Stimulated activated naive CD8-positive, alpha-beta T cell treated with anti-CD3 and anti-CD28 coated beads, Interleukin-15, Interleukin-2, amounts not matched to agents 100 U/mL and 50 U/mL, for 24 hours (primary cell): ENCODE data around the gene PRPF31.

ENCODE experiments used
- ATAC-seq: fragments of 150-1000 bp; cut with Tn5 transposase; one replicate; pipeline ENCODE4 v1.10.0; 2021
- DNase-seq: peaks from one replicate; pipeline ENCODE4 v3.0.0; 2021

The PRPF31 gene

DNA sequence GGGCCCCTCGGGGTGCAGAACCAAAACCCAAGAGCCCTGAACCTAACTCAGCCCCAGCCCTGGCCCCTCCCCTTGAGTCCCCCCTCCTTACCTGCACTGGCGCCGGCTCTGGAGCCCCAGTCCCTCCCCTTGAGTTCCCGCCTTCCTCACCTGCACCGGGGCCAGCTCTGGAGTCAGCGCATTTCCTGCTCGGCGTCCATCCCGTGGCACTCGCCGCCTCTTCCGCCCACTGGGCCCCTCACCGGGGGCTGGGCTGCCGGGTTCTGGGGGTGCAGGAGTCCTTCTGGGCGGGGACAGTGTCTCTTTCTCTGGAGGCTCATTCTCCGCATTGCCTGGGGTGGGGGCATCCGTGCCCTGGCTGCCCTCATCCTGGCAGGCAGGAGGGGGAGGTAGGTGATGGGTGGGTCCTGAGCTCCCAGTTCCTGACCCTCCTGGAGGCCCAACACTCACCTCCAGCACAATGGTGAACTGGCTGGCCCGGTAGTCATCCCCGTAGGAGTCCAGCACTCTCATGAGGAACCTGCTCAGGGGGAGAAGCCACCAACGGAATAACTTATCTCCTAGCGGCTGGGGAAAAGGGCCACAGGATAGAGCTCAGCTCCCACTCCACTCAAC is 7.6 kb upstream of the PRPF31 start:
- ATAC-seq (no peak), DNase-seq (no peak)

DNA sequence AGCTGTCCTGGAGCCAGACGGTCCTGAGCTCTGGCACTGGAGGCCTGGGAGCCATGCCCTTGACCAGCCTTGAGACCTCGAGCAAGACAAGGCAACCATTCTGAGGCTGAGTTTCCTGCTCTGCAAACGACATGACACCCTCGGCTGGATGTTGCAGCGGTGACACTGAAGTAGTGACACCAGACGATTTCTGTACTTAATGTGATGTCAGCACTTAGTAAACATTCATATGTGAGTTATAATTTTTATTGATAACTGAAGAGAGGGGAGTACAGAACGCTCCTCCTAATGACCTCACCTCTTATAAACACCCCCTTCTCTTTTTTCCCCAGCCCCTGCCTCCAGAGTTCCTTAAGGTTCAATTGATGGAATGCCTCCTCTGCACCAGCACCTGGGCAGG is 7.1 kb upstream of the PRPF31 start:
- no peak for DNase-seq
- ATAC-seq, result no peak

DNA sequence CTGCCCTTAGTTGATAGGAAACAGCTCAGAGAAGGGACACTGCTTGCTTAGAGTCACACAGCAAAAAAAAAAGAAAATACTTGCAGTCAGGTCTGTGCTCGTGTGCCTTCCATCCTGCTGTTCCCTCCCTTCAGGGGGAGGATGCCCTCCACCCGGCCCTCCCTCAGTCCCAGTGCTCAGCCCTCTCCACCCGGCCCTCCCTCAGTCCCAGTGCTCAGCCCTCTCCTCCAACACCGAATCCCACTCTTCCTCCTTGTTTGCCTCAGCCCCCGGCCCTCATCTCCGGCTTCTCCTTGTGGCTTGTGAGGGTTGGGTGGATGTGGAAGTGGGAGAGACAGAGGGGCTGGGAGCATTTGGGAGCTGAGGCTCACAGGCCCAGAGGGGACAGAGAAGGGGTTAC is 5.9 kb upstream of the PRPF31 start:
- DNase-seq, result no peak

DNA sequence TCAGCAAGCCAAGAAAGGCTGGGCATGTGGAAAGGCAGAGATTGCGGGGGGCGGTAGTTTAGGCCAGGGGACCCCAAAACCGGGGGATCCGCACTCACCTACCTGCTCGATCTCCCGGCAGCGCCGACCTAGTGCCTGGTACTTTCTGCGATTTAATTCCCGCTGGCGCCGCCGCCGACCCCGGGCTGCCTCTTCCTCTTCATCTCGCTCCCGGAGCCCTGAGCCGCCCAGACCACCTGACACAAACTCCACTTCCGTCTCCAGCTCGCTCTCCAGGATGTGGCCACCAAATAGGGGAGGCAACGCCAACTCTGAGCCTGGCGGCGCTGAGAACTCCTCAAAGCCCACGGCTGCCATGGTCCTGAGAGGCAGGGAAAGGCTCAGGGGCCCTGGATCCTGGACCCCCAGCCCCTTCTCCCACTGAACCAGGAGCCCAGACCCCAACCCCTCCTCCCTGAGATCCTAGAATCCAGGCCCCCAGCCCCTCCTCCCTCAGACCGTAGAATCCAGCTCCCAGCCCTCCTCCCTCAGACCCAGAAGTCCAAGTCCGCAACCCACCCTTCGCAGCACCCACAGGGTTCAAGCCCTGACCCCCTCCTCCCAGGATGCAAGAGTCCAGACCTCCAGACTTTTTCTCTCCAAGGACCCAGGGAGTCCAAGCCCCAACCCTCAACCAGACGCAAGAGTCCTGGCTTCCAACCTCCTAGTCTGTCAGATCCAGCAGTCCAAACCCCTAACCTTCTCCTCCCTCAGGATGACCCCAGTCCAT is 1.0 kb upstream of the PRPF31 start:
- ATAC-seq (peak; percentile 47), DNase-seq (peak; percentile 62)

More for the DNA sequence above, 5.9 kb upstream of the PRPF31 start:
- ATAC-seq, result peak; percentile 64

DNA sequence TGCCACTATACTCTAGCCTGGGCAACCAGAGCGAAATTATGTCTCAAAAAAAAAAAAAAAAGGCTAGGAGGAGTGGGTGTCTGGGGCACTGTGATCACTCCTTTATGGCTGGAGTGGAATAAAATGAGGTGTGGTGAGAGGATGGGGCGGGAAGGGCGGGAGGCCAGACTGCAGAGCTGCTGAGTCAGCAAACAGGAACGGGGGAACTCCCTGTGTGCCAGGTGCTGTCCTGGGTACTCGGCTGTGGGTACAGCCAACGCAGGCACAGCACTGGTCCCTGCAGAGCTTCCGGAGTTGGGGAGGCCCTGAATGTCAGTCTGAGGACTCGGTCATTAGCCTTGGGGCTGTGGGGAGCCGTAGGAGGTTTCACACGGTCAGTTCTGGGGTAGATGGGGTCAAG is 5.7 kb downstream of the PRPF31 start:
- ATAC-seq (no peak), DNase-seq (no peak)

DNA sequence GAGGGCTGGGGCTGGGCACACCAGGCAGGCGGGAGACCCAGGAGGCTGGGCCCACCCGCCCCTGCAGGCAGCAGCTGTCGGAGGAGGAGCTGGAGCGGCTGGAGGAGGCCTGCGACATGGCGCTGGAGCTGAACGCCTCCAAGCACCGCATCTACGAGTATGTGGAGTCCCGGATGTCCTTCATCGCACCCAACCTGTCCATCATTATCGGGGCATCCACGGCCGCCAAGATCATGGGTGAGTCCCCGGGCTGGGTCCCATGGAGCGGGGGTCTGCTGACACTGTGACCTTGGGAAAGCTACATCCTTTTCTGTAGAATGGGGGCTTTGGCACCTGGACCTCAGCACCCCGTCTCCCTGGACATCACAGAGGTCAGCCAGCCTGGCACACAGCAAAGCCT is 8.1 kb downstream of the PRPF31 start:
- DNase-seq, result no peak
- no peak for ATAC-seq

DNA sequence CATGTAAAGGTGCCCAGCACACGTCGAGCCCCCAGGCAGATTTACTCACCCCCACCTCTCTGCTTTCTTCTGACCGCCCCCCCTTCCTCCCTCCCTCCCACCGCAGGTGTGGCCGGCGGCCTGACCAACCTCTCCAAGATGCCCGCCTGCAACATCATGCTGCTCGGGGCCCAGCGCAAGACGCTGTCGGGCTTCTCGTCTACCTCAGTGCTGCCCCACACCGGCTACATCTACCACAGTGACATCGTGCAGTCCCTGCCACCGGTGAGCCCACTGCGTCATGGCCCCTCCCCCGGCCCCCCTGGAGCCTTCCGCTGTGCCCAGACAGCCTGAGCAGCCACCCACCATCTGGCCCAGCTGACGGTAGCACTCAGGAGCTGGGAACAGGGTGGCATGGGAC is 8.8 kb downstream of the PRPF31 start:
- no peak for ATAC-seq

DNA sequence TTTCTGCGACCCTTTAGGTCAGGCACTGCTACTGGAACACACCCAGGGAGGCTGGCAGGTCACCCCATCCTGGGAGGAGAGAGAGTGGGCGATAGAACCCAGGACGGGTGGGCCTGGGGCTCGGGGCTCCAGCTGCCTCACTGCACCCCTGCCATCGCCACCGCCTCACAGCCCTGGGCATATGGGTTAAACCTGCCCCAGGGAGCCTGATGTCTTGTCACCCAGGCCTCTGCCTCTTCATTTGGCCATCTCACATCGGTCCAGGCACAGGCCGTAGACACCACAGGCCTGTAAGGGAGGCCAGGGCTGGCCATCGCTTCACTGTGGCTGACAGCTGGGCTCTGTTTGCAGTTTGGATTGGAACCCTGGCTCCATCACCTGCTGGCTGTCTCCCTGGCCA is 10.2 kb downstream of the PRPF31 start:
- no peak for DNase-seq
- ATAC-seq, result no peak

More for the DNA sequence above, 8.8 kb downstream of the PRPF31 start:
- DNase-seq, result no peak

DNA sequence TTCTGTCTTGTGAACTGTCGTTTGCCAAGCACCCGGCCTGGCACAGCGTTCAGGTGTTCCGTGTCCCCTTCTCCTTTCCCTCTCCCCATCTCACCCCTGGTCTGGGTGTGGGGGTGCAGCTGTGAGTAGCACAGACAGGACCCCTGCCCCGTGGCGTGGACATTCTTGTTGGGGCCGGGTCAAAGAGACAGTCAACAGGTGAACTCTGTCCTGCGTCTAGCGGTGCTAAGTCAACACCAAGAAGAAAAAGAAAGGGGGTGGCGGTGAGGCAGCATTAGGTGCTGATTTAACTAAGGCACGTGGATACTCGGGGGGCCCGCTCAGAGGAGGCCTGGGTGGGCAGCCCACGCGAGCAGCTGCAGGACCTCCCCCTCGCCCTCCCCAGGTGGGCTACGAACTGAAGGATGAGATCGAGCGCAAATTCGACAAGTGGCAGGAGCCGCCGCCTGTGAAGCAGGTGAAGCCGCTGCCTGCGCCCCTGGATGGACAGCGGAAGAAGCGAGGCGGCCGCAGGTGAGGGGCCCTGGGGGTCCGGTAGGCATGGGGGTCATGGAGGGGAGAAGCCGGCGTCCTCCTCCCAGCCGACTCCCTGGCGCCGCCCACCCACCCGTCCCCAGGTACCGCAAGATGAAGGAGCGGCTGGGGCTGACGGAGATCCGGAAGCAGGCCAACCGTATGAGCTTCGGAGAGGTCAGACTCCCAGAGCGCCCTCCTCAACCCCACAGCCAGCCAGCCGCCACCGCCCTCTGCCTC is 12.3 kb downstream of the PRPF31 start:
- ATAC-seq, result no peak

DNA sequence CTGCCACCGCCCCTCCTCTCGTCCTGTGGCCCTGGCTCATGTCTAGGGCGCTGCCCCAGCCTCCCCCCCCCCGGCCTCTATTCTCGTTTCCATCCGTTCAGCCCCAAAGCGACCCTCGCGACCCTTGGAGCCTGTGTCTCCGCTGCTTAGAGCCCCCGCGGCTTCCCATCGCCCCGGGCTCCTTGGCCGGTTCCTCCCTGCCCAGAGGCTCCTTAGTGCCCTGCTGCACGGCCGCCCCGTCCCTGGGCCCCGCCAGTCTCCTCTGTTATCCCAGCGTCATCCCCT is 12.8 kb downstream of the PRPF31 start:
- no peak for DNase-seq
- no peak for ATAC-seq

More for the DNA sequence above, 12.3 kb downstream of the PRPF31 start:
- DNase-seq, result no peak

DNA sequence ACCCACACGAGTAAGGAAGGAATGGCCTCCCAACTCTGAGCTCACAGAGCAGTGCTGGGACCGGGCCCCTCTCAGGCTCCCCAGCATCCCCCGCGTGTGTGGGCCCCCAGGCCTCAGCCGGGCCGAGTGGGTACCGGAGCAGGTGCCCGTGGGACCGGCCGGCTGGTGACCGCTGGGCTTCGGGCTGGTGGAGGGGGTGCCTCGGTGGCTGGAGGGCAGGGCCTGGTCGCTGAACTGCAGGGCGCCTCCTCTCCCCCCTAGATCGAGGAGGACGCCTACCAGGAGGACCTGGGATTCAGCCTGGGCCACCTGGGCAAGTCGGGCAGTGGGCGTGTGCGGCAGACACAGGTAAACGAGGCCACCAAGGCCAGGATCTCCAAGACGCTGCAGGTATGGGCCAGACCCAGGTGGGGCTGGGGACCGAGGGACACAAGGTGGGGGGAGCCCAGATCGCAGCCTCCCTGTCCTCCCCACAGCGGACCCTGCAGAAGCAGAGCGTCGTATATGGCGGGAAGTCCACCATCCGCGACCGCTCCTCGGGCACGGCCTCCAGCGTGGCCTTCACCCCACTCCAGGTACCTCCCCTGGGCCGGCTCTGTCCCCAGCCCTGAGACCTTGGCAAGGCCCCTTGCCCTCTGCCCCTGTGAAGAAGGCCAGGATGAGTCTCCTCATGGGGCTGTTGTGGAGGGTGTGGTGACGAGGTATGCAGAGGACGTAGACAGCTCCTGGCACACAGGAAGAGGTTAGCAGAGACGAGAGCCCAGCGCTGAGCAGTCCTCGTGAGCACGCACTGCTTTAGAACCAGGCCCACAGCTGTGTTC is 13.5 kb downstream of the PRPF31 start:
- DNase-seq (no peak), ATAC-seq (no peak)

DNA sequence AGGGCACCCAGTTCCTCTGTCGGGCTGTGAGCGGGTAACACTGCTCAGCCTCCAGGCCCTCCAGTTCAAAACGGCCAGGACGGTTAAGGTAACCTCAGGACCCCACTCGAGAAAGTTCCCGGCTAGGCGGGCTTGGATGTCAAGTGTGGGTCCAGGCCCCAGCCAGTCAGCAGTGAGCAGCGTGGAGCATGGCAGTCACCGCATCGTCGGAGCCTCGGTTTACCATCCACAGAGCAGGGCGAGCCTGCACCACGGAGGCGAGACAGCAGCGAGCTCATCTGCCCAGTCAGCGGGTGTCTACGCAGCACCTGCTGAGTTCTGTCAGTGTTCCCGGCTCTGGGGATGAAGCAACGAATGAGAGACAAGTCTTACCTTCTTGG is 14.1 kb downstream of the PRPF31 start:
- DNase-seq (no peak), ATAC-seq (no peak)

DNA sequence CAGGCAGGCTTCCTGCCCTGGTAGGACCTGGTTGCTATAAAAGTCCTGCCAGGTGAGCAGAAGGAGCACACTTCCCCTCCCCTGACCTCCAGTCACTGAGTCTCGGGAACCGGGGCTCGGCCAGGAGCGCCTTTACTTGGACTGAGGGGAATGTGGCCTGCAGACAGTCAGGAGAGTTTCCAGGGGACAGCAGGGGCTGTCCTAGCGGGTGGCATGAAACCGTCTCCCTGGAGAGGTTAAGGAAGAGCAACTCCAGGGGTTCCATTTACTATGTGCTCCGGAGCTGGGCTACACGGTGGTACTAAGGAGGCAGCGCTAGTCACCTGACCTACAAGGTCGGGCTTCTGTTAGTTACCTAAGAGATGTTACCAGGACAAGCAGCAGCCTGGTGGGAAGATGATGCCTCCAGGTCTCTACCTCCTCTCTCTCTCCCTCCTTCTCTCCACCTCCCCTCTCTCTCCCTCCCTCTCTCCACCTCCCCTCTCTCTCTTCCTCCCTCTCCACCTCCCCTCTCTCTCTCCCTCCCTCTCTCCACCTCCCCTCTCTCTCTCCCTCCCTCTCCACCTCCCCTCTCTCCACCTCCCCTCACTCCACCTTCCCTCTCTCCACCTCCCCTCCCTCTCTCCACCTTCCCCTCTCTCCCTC is 17.9 kb downstream of the PRPF31 start:
- DNase-seq (no peak), ATAC-seq (no peak)

DNA sequence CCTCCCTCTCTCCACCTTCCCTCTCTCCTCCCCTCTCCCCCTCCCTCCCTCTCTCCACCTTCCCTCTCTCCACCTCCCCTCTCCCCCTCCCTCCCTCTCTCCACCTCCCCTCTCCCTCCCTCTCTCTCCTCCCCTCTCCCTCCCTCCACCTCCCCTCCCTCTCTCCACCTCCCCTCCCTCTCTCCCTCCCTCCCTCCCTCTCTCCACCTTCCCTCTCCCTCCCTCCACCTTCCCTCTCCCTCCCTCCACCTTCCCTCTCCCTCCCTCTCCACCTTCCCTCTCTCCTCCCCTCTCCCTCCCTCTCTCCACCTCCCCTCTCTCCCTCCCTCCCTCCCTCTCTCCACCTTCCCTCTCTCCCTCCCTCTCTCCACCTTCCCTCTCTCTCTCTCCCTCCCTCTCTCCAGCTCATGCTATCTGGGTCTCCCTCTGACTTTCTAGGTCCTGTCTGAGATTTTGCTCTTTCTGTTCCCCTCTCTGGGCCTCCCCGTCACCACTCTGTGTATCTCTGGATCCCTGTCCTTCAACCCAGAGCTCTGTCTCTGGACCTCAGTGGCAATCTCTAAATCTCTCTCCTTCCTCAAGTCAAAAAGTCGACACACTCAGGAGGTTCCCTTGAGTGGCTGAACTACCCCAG is 18.5 kb downstream of the PRPF31 start:
- no peak for DNase-seq
- no peak for ATAC-seq

DNA sequence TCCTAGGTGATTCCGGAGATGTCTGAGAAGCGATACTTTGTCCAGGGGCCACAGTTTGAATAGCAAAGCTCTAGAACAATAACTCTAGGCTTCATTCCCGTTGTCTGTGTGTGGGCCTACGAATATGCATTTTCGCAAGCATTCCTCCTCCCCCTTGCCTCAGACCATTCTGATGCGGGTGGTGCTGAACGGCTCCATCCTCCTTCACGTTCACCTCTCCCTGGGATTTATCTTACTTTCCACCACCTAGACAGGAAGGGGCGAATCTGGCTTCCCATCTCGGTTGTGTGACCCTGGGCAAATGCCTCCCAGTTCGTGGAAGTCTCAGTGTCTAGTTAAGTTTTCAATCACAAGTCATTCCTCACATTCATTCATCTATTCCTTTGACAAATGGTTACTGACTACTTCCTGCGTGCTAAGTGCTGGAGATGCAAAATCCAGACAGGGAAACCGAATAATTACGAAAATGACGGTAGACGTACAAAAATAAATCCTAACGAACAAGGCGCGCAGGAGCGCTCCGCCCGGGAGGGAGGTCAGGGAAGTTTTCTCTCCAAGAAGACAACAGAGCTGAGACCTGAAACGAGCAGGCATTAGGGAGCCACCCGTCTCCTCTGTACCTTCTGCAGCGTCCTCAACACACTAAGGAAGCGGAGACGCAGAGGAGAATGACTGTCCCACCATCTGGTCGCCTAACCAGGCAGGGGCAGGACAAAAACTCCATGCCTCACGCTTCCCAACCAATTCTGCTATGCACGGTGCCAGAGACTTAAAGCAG is 20.7 kb downstream of the PRPF31 start:
- DNase-seq, result no peak
- ATAC-seq, result no peak

DNA sequence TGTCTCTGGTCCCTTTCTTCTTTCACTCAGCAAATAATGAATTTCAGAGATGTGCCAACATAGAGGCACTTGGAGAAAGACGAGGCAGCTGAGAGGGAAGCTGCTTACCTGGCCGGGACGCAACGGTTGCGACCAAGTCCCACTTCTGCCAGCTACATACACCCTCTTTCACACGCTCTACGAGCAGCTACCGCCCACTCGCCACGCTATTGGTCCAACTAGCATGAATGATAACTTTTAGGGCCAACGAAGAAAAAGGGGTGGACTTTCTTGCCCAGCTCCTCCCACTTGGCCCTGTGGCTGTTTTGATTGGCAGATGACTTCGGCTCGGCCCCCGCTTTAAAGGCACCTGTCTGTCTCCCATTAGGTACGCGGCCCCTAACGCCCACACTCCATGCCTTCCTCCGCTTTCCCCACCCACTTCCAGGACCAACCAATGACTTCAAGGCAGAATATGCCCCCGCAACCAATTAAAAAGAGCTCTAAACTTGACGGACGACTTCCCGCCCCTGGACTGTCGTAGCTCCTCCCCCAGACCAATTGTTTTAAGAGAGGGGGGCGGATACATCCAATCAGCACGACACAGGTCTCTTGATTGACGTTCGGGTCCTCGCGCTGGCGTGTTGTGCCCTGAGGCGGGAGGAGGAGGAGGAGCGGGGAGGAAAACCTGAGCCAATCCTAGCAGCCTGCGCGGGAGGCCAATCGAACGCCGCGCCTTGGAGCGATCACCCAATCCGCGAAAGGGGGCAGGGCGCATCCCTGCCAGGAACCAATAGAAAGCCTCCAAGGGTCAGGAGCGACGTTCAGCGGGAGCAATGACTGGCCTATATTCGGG is 21.5 kb downstream of the PRPF31 start:
- DNase-seq, result peak; percentile 98
- ATAC-seq, result peak; percentile 91

DNA sequence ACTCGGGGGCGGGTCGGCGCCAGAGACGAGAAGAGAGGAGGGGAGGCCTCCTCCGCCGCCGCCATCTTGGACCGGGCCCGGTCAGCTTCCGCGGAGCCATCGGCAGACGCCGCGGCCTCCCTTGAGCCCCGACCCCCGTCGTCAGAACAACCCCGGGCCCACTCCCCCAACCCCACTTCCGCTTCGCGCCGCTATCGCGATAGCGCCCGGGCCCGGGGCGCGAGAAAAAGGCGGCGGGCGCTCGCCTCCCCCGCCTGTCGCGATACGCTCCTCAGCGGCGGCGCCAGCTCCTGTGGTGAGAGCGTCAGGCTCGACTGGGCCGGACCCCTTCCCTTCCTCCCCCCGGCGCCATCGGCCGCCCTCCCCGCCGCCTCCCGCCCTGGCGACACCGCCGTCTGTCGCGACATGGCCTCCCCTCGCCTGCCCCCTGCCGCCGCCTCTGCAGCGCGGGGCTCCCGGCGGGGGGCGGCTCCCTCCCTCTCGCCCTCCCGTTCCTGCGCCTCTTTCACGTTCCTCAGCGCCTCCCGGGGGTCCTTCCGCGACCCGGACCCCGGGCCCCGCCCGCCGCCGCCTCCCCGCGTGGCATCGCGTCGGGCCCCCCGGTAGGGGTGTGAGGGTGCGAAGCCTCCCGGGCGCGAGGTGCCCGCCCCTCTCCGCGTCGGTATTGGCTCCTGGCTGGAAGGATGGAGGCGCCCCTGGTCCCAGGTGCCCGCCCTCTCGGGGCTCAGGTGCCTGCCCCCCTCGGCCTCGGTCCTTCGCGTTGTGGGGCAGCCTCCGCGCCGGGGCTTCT is 22.3 kb downstream of the PRPF31 start, which contains the start of gene CNOT3:
Gene CNOT3, plus strand, starts transcription at position 64 of the 790 bp plus-strand sequence. CDS start 5,217 bp downstream, outside the sequence.
- ATAC-seq, result no peak
- peak; percentile 47 for DNase-seq

DNA sequence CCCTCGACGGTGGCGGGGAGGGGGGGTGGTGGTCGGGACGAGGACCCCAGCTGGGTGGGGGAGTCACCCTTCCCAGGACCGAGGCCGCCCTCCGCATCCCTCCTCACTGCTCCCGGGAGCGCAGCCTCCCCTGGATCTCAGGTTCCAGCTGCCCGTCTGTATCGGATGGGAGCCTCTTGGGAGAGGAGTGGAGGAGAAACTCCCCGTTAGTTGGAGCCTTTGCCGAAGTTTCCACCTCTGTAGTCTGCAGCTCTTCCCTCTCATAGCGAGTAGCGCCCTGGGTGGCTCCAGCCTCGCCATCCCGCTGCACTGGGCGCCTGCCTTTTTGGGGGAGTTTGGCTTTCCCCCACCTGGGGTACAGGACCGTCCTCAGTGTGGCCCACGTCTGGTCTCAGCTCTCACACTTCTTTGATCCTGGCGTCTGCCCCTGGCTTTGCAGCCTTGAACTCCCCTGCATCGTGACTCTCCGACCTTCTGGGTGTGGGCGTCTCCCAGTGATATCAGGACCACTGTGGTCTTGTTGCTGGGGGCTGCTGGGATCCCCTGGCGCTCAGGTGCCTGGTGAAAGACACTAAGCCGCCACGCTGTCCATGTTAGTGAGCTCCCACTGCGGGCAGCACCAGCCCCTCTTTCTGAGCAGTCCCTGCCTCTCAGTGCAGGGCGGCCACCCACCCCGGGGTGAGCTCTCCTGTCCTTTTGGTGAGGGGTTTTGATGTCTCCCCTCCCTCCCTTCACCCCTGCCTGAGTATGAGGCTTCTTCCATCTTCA is 23.1 kb downstream of the PRPF31 start:
- no peak for ATAC-seq
- peak; percentile 59 for DNase-seq
